ENCODE results near the gene KRTCAP2. TPM values are rescaled to one million over a fixed set of nuclear protein-coding genes. Genes with fewer than 3 reads are reported as not detected.
"Not testable (repeated sequence)": the region's sequence is repeated elsewhere in the genome, so short reads cannot be mapped to it uniquely, and the experiment has no call there.

The KRTCAP2 gene
- total RNA-seq, 1 donor from 2014 or later = 108 TPM

- TF ChIP-seq CTCF (IDR thresholded peaks at IDR 0.05; ENCODE audit: partially characterized antibody, unreplicated experiment) = no peak
- DNase-seq = no peak
- no peak overlapping the region for H3K27ac Mint-ChIP-seq (ENCODE audit: unreplicated experiment)
- peaks cover 14% of the 10 kb centered on the region for H3K9me3 Mint-ChIP-seq (ENCODE audit: unreplicated experiment)
- no peak overlapping the region for H3K4me3 Mint-ChIP-seq (ENCODE audit: unreplicated experiment)
- H3K27me3 Mint-ChIP-seq (ENCODE audit: unreplicated experiment) = peaks cover 19% of the 10 kb centered on the region
- H3K4me1 Mint-ChIP-seq (ENCODE audit: low read depth, unreplicated experiment) = peaks cover 17% of the 10 kb centered on the region
- no peaks in the 10 kb centered on the region for H3K36me3 Mint-ChIP-seq (ENCODE audit: unreplicated experiment)
These were observed 3.6 kb downstream of the KRTCAP2 start for GRCh38 chr1:155169541-155169940.

- peaks cover 12% of the 10 kb centered on the region for H3K9me3 Mint-ChIP-seq (ENCODE audit: unreplicated experiment)
- peak overlapping the region; percentile 10 for H3K4me3 Mint-ChIP-seq (ENCODE audit: unreplicated experiment)
- H3K4me1 Mint-ChIP-seq (ENCODE audit: low read depth, unreplicated experiment) = peaks cover 17% of the 10 kb centered on the region
- no peak for DNase-seq
- H3K27ac Mint-ChIP-seq (ENCODE audit: unreplicated experiment) = peak overlapping the region; percentile 62
- H3K36me3 Mint-ChIP-seq (ENCODE audit: unreplicated experiment) = no peaks in the 10 kb centered on the region
- TF ChIP-seq CTCF (IDR thresholded peaks at IDR 0.05; ENCODE audit: partially characterized antibody, unreplicated experiment) = no peak
- peaks cover 16% of the 10 kb centered on the region for H3K27me3 Mint-ChIP-seq (ENCODE audit: unreplicated experiment)
These were observed 4.5 kb downstream of the KRTCAP2 start for GRCh38 chr1:155168456-155169210.

- peaks cover 13% of the 10 kb centered on the region for H3K4me1 Mint-ChIP-seq (ENCODE audit: low read depth, unreplicated experiment)
- H3K9me3 Mint-ChIP-seq (ENCODE audit: unreplicated experiment); H3K36me3 Mint-ChIP-seq (ENCODE audit: unreplicated experiment); H3K27ac Mint-ChIP-seq (ENCODE audit: unreplicated experiment); DNase-seq; H3K4me3 Mint-ChIP-seq (ENCODE audit: unreplicated experiment): not testable (repeated sequence)
- peaks cover 11% of the 10 kb centered on the region for H3K27me3 Mint-ChIP-seq (ENCODE audit: unreplicated experiment)
These were observed 5.0 kb downstream of the KRTCAP2 start for GRCh38 chr1:155168105-155168445.

- peaks cover 13% of the 10 kb centered on the region for H3K4me1 Mint-ChIP-seq (ENCODE audit: low read depth, unreplicated experiment)
- H3K36me3 Mint-ChIP-seq (ENCODE audit: unreplicated experiment) = no peaks in the 10 kb centered on the region
These were observed 5.7 kb downstream of the KRTCAP2 start for GRCh38 chr1:155167166-155168104.

More at GRCh38 chr1:155167166-155168104, 5.7 kb downstream of the KRTCAP2 start:
- Mint-ChIP-seq H3K27me3 (ENCODE audit: unreplicated experiment) (peaks cover 8% of the 10 kb centered on the region), H3K9me3 (ENCODE audit: unreplicated experiment) (peaks cover 3% of the 10 kb centered on the region), H3K4me3 (ENCODE audit: unreplicated experiment) (peak overlapping the region; percentile 76), H3K27ac (ENCODE audit: unreplicated experiment) (peak overlapping the region; percentile 62)
- peak; percentile 93 for DNase-seq
- peak; percentile 80 for TF ChIP-seq CTCF (IDR thresholded peaks at IDR 0.05; ENCODE audit: partially characterized antibody, unreplicated experiment)

Measured in glutamatergic neuron (in vitro differentiated cells).